Heart left ventricle (tissue), 13 donors: ENCODE data around the gene TRIM8.

Experiments used
- POLR2A ChIP-seq, 2 donors: fragments of 450-650 bp; IDR thresholded peaks; one replicate each; pipeline ENCODE4 v1.6.1; 2017; ENCODE audit warnings: antibody characterized with exemption in 2 of 2, mild to moderate bottlenecking in 2 of 2, moderate library complexity in 2 of 2
- TF ChIP-seq, protein P1 (sequence below), 12 donors: fragments of 200-600 bp; sonication (generic) in 4 of 12; IDR thresholded peaks; one replicate each; pipeline versions ENCODE4 v1.5.0 to v1.8.0; 2018 to 2022; ENCODE audit warnings: antibody characterized with exemption in 12 of 12, mild to moderate bottlenecking in 5 of 12
- donor health status: ischemic (EF 13 %, LVEDD 7.1; RV severe dilation, severe dysfunction).
- donor health status: DM: no; HTN: yes; CAD: no.
- donor health status: DM: no; HTN: no; CAD: no.
- donor health status: ischemic (EF 25% LVEDD 6.9; RV normal size, moderate dysfunction).
- donor health status: ischemic (EF 25% LVEDD 5.7; RV mildly dilated, moderate dysfunction).
- donor health status: ischemic (EF 35%, LVEDD 5.7; RV mildly dilated, moderate dysfunction).
- donor health status: nonischemic (EF 11% LVEDD 7.7; RV severe dilation, severe dysfunction).
- donor health status: DM: yes; HTN: yes; CAD: no.
- donor health status: PGD.
- donor health status: ischemic (EF 29% LVEDD 5.4; RV normal size, mild dysfunction).
- donor health status: nonischemic (EF 23%, LVEDD 6.1; RV moderate dilation, normal function).

DNA sequence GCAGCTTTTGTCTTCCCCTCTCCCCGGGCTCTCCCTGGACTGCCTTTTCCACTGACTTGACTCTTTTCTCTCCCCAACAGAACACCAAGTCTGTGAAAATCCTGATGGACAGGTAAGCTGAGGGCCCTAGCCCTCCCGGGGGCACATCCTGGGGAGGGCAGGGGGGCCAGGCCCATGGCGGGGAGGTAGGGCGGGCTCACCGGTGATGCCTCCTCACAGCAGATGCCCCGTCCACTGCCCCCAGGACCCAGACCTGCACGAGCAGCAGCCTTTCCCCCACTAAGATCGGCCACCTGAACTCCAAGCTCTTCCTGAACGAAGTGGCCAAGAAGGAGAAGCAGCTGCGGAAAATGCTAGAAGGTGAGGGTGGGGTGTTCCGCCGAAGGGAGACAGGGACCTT, 11.7 kb downstream of the TRIM8 start:
- TF ChIP-seq POLR2A (IDR thresholded peaks at IDR 0.05) = no peak
- TF ChIP-seq, protein P1, sequence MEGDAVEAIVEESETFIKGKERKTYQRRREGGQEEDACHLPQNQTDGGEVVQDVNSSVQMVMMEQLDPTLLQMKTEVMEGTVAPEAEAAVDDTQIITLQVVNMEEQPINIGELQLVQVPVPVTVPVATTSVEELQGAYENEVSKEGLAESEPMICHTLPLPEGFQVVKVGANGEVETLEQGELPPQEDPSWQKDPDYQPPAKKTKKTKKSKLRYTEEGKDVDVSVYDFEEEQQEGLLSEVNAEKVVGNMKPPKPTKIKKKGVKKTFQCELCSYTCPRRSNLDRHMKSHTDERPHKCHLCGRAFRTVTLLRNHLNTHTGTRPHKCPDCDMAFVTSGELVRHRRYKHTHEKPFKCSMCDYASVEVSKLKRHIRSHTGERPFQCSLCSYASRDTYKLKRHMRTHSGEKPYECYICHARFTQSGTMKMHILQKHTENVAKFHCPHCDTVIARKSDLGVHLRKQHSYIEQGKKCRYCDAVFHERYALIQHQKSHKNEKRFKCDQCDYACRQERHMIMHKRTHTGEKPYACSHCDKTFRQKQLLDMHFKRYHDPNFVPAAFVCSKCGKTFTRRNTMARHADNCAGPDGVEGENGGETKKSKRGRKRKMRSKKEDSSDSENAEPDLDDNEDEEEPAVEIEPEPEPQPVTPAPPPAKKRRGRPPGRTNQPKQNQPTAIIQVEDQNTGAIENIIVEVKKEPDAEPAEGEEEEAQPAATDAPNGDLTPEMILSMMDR (IDR thresholded peaks at IDR 0.05) = no peak
